Mononuclear cell (primary cell): ENCODE data around the gene IGDCC3. TPM values are rescaled to one million over a fixed set of nuclear protein-coding genes. Genes with fewer than 3 reads are reported as not detected.

Experiments used
- H3K27me3 ChIP-seq: 2 replicates; pipeline ENCODE4 v1.6.0; 2011; ENCODE audit warnings: low read length, control low read depth; ENCODE audit not compliant: insufficient read depth
- H3K4me1 ChIP-seq: 2 replicates; pipeline ENCODE4 v1.5.1; 2011; ENCODE audit warnings: mild to moderate bottlenecking, low read length, control low read depth; ENCODE audit not compliant: insufficient read depth
- H3K4me3 ChIP-seq: 2 replicates; pipeline ENCODE4 v1.5.1; 2011; ENCODE audit warnings: mild to moderate bottlenecking, low read length, moderate library complexity
- H3K9me3 ChIP-seq: 2 replicates; pipeline ENCODE4 v1.5.1; 2011; ENCODE audit warnings: low read depth, mild to moderate bottlenecking, control low read depth, low read length
- total RNA-seq: library from RNA; depleted of rRNA; stranded (reverse); fragments of >200 nt; gene quantifications from one replicate; pipeline ENCODE4 v1.2.3, GENCODE V29; 2012

The IGDCC3 gene
- not detected for total RNA-seq

DNA sequence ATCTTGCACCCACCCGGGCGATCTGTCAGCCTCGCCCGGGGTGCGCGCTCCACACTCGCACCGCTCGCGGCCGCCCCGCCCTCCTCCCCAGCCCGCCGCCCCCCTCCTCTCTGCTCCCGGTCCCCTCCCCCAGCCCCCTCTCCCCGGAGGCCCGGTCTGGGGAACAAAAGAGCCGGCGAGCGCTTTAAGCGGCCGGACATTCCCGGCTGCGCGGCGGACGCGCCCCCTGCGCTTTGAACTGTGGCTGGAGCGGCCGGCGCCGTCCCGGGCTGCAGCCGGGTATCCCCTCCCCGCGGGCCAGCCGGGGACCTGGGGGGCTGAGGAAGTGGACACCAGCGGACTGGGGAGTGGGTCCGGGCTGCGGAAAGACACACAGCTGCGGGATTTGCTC is at the start of gene IGDCC3:
Gene IGDCC3, minus strand, starts transcription at position 27 of the 391 bp plus-strand sequence. CDS start 214 bp downstream, outside the sequence.
- H3K4me1 ChIP-seq, result peaks cover 8% of the 10 kb centered on the region
- H3K27me3 ChIP-seq, result peaks cover 63% of the 10 kb centered on the region
- H3K9me3 ChIP-seq, result no peaks in the 10 kb centered on the region
- H3K4me3 ChIP-seq, result no peak within 1 kb of the TSS

- Histone ChIP-seq H3K4me1 (peaks cover 11% of the 10 kb centered on the region), H3K27me3 (peaks cover 24% of the 10 kb centered on the region), H3K4me3 (no peak overlapping the region), H3K9me3 (no peaks in the 10 kb centered on the region)
Measured at GRCh38 chr15:65426216-65426853, 48.5 kb upstream of the IGDCC3 start.

DNA sequence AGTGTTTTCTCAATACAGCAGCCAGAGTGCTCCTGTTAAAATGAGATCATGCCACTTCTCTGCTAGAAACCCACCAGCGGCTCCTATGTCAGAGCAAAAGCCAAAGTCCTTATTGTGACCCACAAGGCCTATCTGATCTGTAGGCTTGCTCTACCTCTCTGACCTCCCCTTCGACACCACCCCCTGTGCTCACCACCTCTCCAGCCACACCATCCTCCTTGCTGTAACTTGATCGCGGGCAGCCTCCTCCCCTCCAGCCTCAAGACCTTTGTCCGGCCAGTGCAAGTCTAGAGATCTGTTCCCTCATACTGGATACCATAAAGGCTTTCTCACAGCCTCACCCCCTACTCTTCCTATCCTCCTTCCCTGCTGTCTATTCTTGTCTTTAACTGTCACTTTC is 46.9 kb upstream of the IGDCC3 start:
- Histone ChIP-seq H3K27me3 (peaks cover 37% of the 10 kb centered on the region), H3K4me1 (peaks cover 14% of the 10 kb centered on the region), H3K9me3 (no peaks in the 10 kb centered on the region), H3K4me3 (no peak overlapping the region)

DNA sequence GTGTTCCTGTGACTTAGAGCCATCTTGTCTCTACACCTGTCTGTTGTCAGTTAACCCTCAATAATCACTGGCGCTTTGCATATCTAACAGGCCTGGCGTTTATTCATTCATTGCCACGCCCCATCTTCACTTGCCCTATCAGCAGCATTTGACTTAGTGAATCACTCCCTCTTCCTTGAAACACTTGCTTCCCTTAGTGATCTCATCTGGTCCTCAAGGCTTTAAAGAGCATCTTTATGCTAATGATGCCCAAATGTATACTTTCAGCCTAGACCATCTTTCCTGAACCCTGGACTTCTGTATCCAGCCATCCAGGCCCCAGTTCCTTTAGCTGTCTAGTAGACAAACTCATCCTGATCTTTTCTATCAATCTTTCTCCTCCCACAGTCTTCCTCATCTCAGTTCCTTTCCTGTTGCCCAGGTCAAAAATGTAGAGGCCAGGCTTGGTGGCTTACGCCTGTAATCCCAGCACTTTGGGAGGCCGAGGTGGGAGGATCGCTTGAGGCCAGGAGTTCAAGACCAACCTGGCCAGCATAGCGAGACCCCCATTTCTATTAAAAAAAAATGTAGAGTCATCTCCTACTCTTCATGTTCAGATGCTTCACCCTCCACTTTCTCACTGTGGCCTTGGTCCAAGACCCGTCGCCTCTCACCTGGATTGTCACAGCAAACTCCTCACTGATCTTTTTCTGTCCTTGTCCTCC is 46.3 kb upstream of the IGDCC3 start:
- Histone ChIP-seq H3K4me3 (no peak overlapping the region), H3K4me1 (peaks cover 14% of the 10 kb centered on the region), H3K27me3 (peaks cover 39% of the 10 kb centered on the region), H3K9me3 (no peaks in the 10 kb centered on the region)

- Histone ChIP-seq H3K27me3 (peaks cover 43% of the 10 kb centered on the region), H3K4me3 (no peak overlapping the region)
Measured at GRCh38 chr15:65423150-65423975, 45.6 kb upstream of the IGDCC3 start.

GRCh38 chr15:65421360-65422215 is 43.8 kb upstream of the IGDCC3 start:
- Histone ChIP-seq H3K9me3 (no peaks in the 10 kb centered on the region), H3K27me3 (peaks cover 43% of the 10 kb centered on the region), H3K4me1 (peaks cover 14% of the 10 kb centered on the region), H3K4me3 (no peak overlapping the region)

More at GRCh38 chr15:65423150-65423975, 45.6 kb upstream of the IGDCC3 start:
- H3K4me1 ChIP-seq, result peaks cover 14% of the 10 kb centered on the region
- H3K9me3 ChIP-seq, result no peaks in the 10 kb centered on the region

- peaks cover 41% of the 10 kb centered on the region for H3K27me3 ChIP-seq
- peaks cover 14% of the 10 kb centered on the region for H3K4me1 ChIP-seq
- H3K4me3 ChIP-seq, result no peak overlapping the region
- H3K9me3 ChIP-seq, result no peaks in the 10 kb centered on the region
Measured at GRCh38 chr15:65420975-65421359, 43.2 kb upstream of the IGDCC3 start.

DNA sequence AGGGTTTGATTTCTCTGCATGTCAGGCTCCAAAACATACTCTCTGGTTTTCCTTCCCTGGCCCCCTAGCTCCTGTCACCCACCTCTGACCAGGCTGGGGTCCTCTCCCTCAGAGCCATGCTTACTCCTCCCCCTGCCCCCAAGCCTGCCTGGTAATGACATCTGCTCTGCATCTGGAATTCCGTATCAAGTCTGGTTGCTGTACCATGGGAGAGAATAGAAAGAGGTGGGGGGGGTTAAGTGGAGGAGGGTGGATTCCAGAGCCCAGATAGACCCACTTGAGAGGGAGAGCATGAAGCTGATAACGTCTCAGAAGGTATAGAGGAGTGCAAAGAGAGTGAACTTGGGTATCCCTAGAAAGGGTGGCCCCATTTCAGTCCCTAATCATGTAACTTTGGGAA is 40.8 kb upstream of the IGDCC3 start:
- Histone ChIP-seq H3K4me1 (peaks cover 14% of the 10 kb centered on the region), H3K27me3 (peaks cover 33% of the 10 kb centered on the region), H3K9me3 (no peaks in the 10 kb centered on the region), H3K4me3 (no peak overlapping the region)

DNA sequence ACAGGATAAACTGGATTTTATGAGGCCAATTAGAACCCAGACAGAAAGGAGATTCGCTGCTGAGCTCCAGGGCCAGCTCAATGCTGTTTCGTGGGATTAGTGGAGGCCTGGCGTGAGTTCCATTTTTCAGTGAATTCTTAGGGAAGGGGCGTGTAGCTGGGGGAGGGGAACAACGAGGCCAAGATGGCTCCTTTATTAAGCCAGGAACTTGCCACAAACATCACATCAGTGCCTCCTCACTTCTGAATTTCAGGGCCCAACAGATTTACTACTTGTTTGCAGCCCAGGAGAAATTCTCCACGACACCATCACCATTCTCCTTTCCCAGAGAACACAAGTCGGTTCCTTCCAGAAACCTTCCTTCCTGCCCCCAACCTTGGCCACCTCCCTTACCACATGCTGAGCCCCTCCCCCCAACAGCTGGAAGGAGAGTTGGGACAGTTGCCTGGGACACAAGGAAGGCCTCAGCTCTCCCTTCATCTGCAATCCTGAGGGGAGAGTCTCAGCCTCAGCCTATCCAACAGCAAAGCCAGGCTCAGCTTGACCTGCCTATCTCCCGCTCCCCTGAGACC is 39.1 kb upstream of the IGDCC3 start:
- Histone ChIP-seq H3K27me3 (peaks cover 22% of the 10 kb centered on the region), H3K4me1 (peaks cover 8% of the 10 kb centered on the region), H3K9me3 (no peaks in the 10 kb centered on the region), H3K4me3 (no peak overlapping the region)

DNA sequence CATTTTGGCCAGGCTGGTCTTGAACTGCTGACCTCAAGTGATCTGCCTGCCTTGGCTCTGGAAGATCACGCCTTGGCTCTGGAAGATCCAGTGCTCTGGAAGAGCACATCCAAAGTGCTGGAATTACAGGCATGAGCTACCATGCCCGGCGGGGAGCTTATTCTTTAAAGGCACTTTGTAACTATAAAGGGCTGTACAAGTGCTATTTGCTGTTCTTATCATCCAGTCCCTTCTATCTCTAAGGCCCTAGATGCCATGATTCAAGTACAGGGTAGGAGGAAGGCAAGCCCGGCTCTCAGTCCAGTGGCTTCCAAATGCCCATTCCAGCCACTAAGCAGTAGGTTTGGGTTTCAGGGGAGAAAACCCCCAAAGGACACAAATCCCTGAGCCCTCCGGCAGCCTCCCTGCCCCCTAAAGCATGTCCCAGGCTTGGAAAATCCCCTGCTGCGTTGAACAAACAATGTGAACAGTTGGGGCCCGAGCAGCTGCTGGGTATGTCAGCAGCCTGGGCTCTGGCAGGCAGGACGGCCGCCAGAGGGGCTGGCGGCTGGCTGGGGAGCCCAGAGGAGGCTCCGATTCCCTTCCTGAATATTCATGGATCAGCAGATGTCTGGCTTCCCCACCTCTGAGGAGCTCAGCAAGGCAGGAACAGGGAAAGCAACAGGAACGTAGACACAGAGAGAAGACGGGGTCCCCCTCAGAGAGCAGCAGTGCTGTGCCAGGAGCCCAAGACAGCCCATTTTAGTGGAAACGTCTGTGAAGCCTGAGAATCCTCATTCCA is 37.2 kb upstream of the IGDCC3 start:
- Histone ChIP-seq H3K4me1 (no peaks in the 10 kb centered on the region), H3K27me3 (peaks cover 6% of the 10 kb centered on the region), H3K9me3 (no peaks in the 10 kb centered on the region)

DNA sequence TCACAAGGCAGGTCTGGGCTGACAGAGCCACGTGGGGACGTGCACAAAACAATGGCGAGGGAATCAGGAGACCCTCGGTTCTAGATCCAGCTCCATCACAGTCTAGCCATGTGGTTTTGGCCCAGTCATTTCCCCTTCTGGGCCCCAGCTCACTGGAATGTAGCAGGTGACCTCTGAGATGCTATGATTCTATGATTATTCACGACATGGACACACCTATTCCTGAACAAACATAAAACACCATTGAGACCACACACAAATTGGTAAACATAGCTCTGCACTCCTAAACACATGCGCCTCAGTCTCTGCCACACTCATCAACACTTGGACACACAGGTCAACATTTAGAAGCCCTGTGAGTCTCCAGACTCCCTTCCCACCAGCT is 36.0 kb upstream of the IGDCC3 start:
- Histone ChIP-seq H3K9me3 (no peaks in the 10 kb centered on the region), H3K4me3 (no peak overlapping the region), H3K27me3 (no peaks in the 10 kb centered on the region), H3K4me1 (peaks cover 9% of the 10 kb centered on the region)

More for the DNA sequence above, 37.2 kb upstream of the IGDCC3 start:
- H3K4me3 ChIP-seq, result no peak overlapping the region

DNA sequence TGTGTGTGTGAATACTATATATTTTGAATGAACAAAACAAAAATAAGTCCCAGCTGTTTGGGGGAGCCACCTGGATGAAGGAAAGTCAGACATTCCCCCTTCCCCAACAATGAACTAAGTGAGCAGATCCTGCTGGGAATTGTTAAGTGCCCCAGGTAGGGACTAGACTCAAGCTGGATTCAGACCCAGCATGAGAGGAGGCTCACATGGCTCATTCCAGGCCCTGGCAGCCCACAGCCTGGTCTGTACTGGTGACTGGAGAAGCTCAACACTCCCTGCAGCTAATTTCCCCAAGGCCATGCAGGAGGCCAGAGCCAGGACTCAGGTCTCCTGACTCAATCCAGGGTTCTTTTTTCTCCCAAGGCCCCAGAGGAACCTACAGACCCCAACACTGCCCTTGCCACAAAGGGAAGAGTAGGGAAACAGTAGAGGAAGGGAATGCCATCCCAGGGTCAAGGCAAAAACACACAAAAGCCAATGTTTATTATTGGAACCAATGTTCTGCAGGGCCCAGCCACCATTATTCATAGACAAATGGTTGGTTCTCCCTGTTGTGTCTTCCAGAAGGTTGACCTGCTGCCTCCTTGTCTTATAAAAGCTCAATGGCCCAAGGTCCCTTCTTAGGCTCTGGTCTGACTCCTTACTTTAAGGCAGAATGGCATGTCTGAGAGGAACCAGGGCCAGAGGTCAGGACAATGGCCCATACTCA is 35.4 kb upstream of the IGDCC3 start:
- Histone ChIP-seq H3K4me1 (peaks cover 9% of the 10 kb centered on the region), H3K9me3 (no peaks in the 10 kb centered on the region), H3K27me3 (no peaks in the 10 kb centered on the region), H3K4me3 (no peak overlapping the region)

GRCh38 chr15:65412556-65412955 is 34.8 kb upstream of the IGDCC3 start:
- Histone ChIP-seq H3K27me3 (no peaks in the 10 kb centered on the region), H3K9me3 (no peaks in the 10 kb centered on the region), H3K4me3 (no peak overlapping the region), H3K4me1 (peaks cover 9% of the 10 kb centered on the region)
